Hypothalamus (tissue), 51 donors: ENCODE results near the gene SNX3.
"Not testable (repeated sequence)": the region's sequence is repeated elsewhere in the genome, so short reads cannot be mapped to it uniquely, and the experiment has no call there.

ENCODE experiments used
- DNase-seq, 51 donors: peaks; one replicate each; lab custom pipeline; 2025; lab: John Stamatoyannopoulos, UW

The SNX3 gene

DNA sequence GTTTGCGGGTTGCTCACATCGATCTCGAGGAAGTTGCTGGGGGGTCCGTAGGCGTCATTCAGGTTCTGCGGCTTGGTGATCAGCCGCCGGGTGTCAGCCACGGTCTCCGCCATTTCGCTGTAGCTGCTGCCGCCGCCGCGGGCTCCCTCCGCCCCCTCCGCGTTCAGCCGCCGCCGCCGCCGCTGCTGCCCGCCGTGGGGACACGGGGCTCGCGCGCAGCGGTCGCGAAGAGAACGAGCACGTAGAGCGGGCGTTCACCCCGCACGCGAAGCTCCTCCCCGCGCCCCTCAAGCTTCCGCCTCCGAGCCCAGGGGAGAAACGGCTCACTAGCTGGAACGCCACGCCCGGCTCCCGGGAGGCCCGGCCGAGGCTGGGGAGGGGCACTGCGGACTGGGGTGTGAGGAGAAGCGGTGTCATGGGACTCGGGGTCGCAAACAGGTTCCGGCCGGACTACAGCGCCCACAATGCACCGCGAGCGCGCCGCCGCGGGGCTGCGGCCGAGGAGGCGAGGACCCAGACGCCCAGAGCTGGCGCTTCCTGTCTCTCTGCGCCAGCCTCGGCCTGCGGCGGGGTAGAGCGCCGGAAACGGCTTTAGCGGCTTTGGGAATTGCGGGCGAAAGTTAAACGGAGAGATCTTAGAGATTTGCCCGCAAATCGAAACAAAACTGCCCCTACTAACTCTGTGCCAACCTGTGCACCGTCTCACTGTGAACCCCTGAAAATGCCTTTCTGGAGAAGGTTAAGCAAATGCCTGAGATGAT lies at the start of gene SNX3:
Gene SNX3, minus strand, starts transcription at position 232 of the 761 bp plus-strand sequence. Its CDS starts 119 bp downstream, at position 113.
- DNase-seq, result peak; percentile 55 to 95 (median 90)

GRCh38 chr6:108309844-108310243 lies 49.0 kb upstream of the SNX3 start:
- no peak for DNase-seq

DNA sequence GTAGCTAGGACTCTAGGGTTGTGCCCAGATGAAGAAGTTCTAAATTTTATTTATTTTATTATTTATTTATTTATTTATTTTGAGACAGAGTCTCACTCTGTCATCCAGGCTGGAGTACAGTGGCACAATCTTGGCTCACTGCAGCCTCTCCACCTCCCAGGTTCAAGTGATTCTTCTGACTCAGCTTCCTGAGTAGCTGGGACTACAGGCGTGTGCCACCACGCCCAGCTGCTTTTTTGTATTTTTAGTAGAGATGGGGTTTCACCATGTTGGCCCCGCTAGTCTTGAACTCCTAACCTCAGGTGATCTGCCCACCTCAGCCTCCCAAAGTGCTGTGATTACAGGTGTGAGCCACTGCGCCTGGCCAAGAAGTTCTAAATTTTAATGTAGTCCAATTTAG lies 47.8 kb upstream of the SNX3 start:
- DNase-seq, result not testable (repeated sequence)

- DNase-seq, result no peak
These were observed 43.8 kb upstream of the SNX3 start for GRCh38 chr6:108304646-108305045.

- DNase-seq, result no peak
These were observed 41.5 kb upstream of the SNX3 start for GRCh38 chr6:108302386-108302785.

DNA sequence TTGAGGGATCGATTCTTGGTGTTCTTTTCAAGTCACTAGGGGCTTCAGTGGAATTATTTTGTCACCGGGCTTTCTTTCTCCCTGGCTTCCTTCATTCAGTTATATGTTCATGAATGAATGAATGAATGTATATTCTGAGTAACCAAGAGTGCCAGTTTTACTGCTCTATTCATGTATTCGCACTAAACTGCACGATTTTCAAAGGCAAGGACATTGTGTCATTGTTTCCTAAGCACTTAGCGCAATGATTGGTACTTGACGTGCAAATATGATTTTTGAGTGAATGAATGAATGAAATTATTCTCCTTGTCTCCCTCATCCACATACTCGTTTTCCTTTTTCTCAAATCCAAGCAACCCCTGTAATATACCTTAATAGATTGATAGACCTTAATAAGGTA lies 34.8 kb upstream of the SNX3 start:
- no peak for DNase-seq

DNA sequence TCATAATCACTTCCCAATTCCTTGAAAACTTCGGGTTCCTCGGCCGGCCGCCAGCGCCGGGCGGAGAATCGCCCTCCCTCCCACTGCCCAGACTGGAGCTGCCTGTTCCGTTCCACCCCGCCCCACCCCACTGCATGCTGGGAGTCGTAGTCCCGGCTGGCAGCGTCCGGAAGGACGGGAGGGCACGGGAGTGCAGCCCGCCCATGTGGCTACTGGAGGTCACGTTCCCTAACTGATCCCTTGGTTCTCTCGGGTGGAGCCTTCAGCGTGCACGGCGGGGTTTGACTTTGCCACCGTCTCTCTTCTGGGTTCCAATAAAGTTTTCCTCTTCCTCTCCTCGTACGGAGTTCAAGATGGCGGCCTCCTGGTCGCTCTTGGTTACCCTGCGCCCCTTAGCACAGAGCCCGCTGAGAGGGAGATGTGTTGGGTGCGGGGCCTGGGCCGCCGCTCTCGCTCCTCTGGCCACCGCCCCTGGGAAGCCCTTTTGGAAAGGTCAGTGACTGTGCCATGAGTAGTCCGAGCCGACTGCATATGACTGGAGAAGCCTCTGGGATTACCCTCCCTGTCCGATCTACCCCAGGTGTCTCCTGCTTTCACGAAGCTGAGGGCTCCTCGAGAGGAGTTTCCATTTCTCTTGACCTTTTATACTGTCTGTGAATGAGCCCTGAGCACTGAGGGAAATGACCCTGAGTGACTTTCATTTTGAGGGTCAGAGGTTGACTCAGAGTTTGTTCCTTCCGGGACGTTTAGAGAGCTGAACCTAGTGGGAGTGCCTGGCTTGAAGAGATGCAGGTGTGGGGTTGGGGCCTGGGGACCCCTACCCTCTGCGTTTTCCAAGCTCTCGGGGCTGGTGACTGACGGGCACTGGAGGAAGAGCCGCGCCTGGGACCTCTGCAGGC lies 34.1 kb upstream of the SNX3 start, which contains the start of gene AFG1L:
Gene AFG1L, plus strand, starts transcription at position 328 of the 899 bp plus-strand sequence. Its CDS starts 26 bp downstream, at position 354.
- peak; percentile 61 to 96 (median 89) for DNase-seq

GRCh38 chr6:108294297-108294726 lies 33.5 kb upstream of the SNX3 start:
- DNase-seq, result peak in 1 of 51 donors; percentile 29

GRCh38 chr6:108293527-108294296 lies 32.9 kb upstream of the SNX3 start:
- peak in 6 of 51 donors; percentile 1 to 23 (median 4) for DNase-seq

GRCh38 chr6:108292561-108292960 lies 31.7 kb upstream of the SNX3 start:
- not testable (repeated sequence) for DNase-seq

DNA sequence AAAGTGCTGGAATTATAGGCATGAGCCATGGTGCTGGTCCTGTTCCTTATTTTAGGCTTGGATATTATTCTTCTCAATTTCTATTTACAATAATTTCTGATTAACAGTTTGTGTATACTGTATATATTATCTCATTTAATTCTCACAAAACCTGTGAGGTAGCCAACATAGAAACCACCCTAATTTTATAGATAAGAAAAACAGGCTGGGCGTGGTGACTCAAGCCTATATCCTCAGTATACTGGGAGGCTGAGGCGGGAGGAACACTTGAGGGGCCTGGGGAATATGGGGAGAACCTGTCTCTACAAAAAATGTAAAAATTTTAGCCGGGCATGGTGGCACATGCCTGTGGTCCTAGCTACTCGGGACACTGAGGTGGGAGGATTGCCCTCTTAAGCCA lies 30.3 kb upstream of the SNX3 start:
- DNase-seq, result no peak

DNA sequence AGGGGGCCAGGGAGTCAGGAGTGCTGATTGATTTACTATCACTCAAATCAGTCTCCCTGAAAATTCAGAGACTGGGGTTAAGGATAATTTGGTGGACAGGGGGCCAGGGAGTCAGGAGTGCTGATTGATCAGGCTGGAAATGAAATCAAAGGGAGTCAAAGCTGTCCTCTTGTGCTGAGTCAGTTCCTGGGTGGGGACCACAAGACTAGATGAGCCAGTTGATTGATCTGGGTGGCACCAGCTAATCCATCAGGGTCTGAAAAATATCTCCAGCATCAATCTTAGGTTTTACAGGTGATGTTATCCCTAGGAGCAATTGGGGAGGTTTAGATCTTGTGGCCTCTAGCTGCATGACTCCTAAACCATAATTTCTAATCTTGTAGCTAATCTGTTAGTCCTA lies 27.9 kb upstream of the SNX3 start:
- no peak for DNase-seq

- no peak for DNase-seq
These were observed 26.5 kb upstream of the SNX3 start for GRCh38 chr6:108287373-108287772.

- DNase-seq, result no peak
These were observed 25.5 kb upstream of the SNX3 start for GRCh38 chr6:108286366-108286765.

- DNase-seq, result no peak
These were observed 24.5 kb upstream of the SNX3 start for GRCh38 chr6:108285381-108285780.

DNA sequence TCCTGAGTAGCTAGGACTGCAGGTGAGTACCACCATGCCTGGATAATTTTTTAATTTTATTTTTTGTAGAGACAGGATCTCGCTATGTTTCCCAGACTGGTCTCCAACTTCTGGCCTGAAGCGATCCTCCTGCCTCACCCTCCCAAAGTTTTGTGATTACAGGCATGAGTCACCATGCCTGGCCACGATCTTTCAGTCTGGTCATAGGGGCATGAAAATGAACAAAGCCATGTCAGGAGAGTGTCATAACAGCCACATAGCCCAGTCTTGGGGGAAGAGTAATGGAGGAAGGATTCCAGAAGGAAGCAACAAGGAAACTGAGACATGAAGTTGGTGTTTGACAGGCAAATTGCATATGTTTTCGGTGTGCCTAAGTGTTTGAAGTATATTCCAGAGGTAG lies 17.0 kb upstream of the SNX3 start:
- DNase-seq, result no peak

- no peak for DNase-seq
These were observed 16.5 kb upstream of the SNX3 start for GRCh38 chr6:108277295-108277694.

- DNase-seq, result no peak
These were observed 15.1 kb upstream of the SNX3 start for GRCh38 chr6:108275976-108276375.

DNA sequence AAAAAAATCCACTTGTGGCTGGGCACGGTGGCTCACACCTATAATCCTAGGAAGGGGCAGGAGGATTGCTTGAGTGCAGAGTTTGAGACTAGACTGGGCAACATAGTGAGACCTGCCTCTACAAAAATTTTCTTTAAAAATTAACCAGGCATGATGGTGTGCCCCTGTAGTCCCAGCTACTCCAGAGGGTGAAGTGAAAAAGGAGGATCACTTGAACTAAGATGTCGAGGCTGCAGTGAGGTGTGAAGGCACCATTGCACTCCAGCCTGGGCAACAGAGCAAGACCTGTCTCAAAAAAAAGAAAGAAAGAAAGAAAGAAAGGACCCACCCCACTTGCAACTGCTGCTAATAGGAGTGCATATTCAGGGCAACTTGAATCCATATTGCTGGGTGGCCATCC lies 13.7 kb upstream of the SNX3 start:
- DNase-seq, result no peak

GRCh38 chr6:108269955-108270354 lies 9.1 kb upstream of the SNX3 start:
- DNase-seq, result not testable (repeated sequence)

- DNase-seq, result no peak
These were observed 8.0 kb upstream of the SNX3 start for GRCh38 chr6:108268845-108269244.
